ACC112 (cell line): Measurements from ENCODE around the gene TESMIN.

Experiments used
- H2AFZ ChIP-seq: fragments of 200-600 bp; sonication (generic); one replicate; pipeline ENCODE4 v1.6.0; 2017; ENCODE audit warnings: antibody characterized with exemption, low read length; ENCODE audit not compliant: unreplicated experiment
- H3K27ac ChIP-seq: fragments of 200-600 bp; sonication (generic); 2 replicates; pipeline ENCODE4 v1.5.1; 2014; ENCODE audit warnings: low read depth, mild to moderate bottlenecking, antibody characterized with exemption, low read length, moderate library complexity
- H3K27me3 ChIP-seq: fragments of 200-600 bp; sonication (generic); 2 replicates; pipeline ENCODE4 v1.6.1; 2014; ENCODE audit warnings: mild to moderate bottlenecking, antibody characterized with exemption, low read length, moderate library complexity, mixed read lengths; ENCODE audit not compliant: insufficient read depth
- H3K36me3 ChIP-seq: fragments of 200-600 bp; sonication (generic); 2 replicates; pipeline ENCODE4 v1.6.1; 2016; ENCODE audit warnings: mild to moderate bottlenecking, antibody characterized with exemption, low read length, moderate library complexity, mixed read lengths; ENCODE audit not compliant: insufficient read depth
- H3K4me1 ChIP-seq: fragments of 200-600 bp; sonication (generic); one replicate; pipeline ENCODE4 v1.6.1; 2016; ENCODE audit warnings: low read length, mixed read lengths; ENCODE audit not compliant: insufficient read depth, unreplicated experiment, control insufficient read depth
- H3K4me3 ChIP-seq: fragments of 200-600 bp; sonication (generic); 2 replicates; pipeline ENCODE4 v1.5.1; 2014; ENCODE audit warnings: mild to moderate bottlenecking, low read depth, low read length
- H3K79me2 ChIP-seq: fragments of 200-600 bp; sonication (generic); one replicate; pipeline ENCODE4 v1.6.0; 2016; ENCODE audit warnings: low read length; ENCODE audit not compliant: control insufficient read depth, unreplicated experiment, insufficient read depth

TESMIN gene

GRCh38 chr11:68690671-68691401 is 60.5 kb downstream of the TESMIN start:
- Histone ChIP-seq H3K4me3 (no peak overlapping the region), H3K36me3 (no peaks in the 10 kb centered on the region), H3K79me2 (no peaks in the 10 kb centered on the region), H2AFZ (no peak overlapping the region), H3K27me3 (peaks cover 63% of the 10 kb centered on the region), H3K27ac (no peak overlapping the region), H3K4me1 (no peaks in the 10 kb centered on the region)

GRCh38 chr11:68689737-68690625 is 61.3 kb downstream of the TESMIN start:
- no peak overlapping the region for H3K4me3 ChIP-seq
- no peaks in the 10 kb centered on the region for H3K4me1 ChIP-seq
- H3K27me3 ChIP-seq, result peaks cover 64% of the 10 kb centered on the region
- H2AFZ ChIP-seq, result no peak overlapping the region
- no peaks in the 10 kb centered on the region for H3K36me3 ChIP-seq
- no peaks in the 10 kb centered on the region for H3K79me2 ChIP-seq
- H3K27ac ChIP-seq, result no peak overlapping the region

GRCh38 chr11:68688881-68689280 is 62.4 kb downstream of the TESMIN start:
- peaks cover 64% of the 10 kb centered on the region for H3K27me3 ChIP-seq

GRCh38 chr11:68687986-68688385 is 63.3 kb downstream of the TESMIN start:
- no peak overlapping the region for H2AFZ ChIP-seq
- peaks cover 63% of the 10 kb centered on the region for H3K27me3 ChIP-seq
- H3K36me3 ChIP-seq, result no peaks in the 10 kb centered on the region
- no peaks in the 10 kb centered on the region for H3K79me2 ChIP-seq
- H3K4me3 ChIP-seq, result no peak overlapping the region
- no peak overlapping the region for H3K27ac ChIP-seq
- H3K4me1 ChIP-seq, result no peaks in the 10 kb centered on the region

More at GRCh38 chr11:68688881-68689280, 62.4 kb downstream of the TESMIN start:
- Histone ChIP-seq H3K36me3 (no peaks in the 10 kb centered on the region), H3K4me3 (no peak overlapping the region), H3K27ac (no peak overlapping the region), H3K4me1 (no peaks in the 10 kb centered on the region), H2AFZ (no peak overlapping the region), H3K79me2 (no peaks in the 10 kb centered on the region)

GRCh38 chr11:68687311-68687710 is 64.0 kb downstream of the TESMIN start:
- Histone ChIP-seq H3K36me3 (no peaks in the 10 kb centered on the region), H3K4me1 (no peaks in the 10 kb centered on the region), H2AFZ (no peak overlapping the region), H3K27ac (no peak overlapping the region), H3K27me3 (peaks cover 62% of the 10 kb centered on the region), H3K4me3 (no peak overlapping the region), H3K79me2 (no peaks in the 10 kb centered on the region)

GRCh38 chr11:68686486-68686885 is 64.8 kb downstream of the TESMIN start:
- H3K4me3 ChIP-seq, result no peak overlapping the region
- H3K4me1 ChIP-seq, result no peaks in the 10 kb centered on the region
- H3K27me3 ChIP-seq, result peaks cover 62% of the 10 kb centered on the region
- H3K27ac ChIP-seq, result no peak overlapping the region
- no peak overlapping the region for H2AFZ ChIP-seq
- no peaks in the 10 kb centered on the region for H3K36me3 ChIP-seq
- H3K79me2 ChIP-seq, result no peaks in the 10 kb centered on the region

GRCh38 chr11:68685656-68686380 is 65.5 kb downstream of the TESMIN start:
- H3K4me1 ChIP-seq, result no peaks in the 10 kb centered on the region
- H3K27ac ChIP-seq, result no peak overlapping the region
- H3K79me2 ChIP-seq, result no peaks in the 10 kb centered on the region
- no peaks in the 10 kb centered on the region for H3K36me3 ChIP-seq
- H3K27me3 ChIP-seq, result peaks cover 61% of the 10 kb centered on the region
- H3K4me3 ChIP-seq, result no peak overlapping the region
- H2AFZ ChIP-seq, result no peak overlapping the region

- Histone ChIP-seq H3K36me3 (no peaks in the 10 kb centered on the region), H2AFZ (peak within 1 kb of the TSS; percentile 56), H3K27ac (no peak within 1 kb of the TSS), H3K27me3 (peaks cover 52% of the 10 kb centered on the region), H3K79me2 (no peaks in the 10 kb centered on the region), H3K4me3 (peak within 1 kb of the TSS; percentile 66), H3K4me1 (no peaks in the 10 kb centered on the region)
Observed at GRCh38 chr11:68684385-68685356, 66.6 kb downstream of the TESMIN start, which contains the start of gene GAL. Gene GAL, plus strand, starts transcription at chr11:68684544. Its CDS starts 380 bp downstream, at chr11:68684924.

- H3K4me3 ChIP-seq, result peak overlapping the region; percentile 66
- no peaks in the 10 kb centered on the region for H3K4me1 ChIP-seq
- H3K36me3 ChIP-seq, result no peaks in the 10 kb centered on the region
- H3K27me3 ChIP-seq, result peaks cover 43% of the 10 kb centered on the region
- no peak overlapping the region for H3K27ac ChIP-seq
- H2AFZ ChIP-seq, result no peak overlapping the region
- no peaks in the 10 kb centered on the region for H3K79me2 ChIP-seq
Observed at GRCh38 chr11:68683536-68684384, 67.6 kb downstream of the TESMIN start.
